B cell (primary cell): Measurements from ENCODE around the gene ATP8B3.

Experiments used
- EZH2 ChIP-seq: IDR thresholded peaks from 2 replicates; pipeline ENCODE4 v1.6.1; 2012; ENCODE audit warnings: borderline replicate concordance, low read depth, mild to moderate bottlenecking, moderate library complexity, low read length; ENCODE audit not compliant: insufficient read depth, poor library complexity, severe bottlenecking
- TF ChIP-seq, protein P1 (sequence below): fragments of 200-600 bp; IDR thresholded peaks from one replicate; pipeline ENCODE4 v1.8.0; 2022; ENCODE audit warnings: antibody characterized with exemption, mild to moderate bottlenecking

- TF ChIP-seq, protein P1, sequence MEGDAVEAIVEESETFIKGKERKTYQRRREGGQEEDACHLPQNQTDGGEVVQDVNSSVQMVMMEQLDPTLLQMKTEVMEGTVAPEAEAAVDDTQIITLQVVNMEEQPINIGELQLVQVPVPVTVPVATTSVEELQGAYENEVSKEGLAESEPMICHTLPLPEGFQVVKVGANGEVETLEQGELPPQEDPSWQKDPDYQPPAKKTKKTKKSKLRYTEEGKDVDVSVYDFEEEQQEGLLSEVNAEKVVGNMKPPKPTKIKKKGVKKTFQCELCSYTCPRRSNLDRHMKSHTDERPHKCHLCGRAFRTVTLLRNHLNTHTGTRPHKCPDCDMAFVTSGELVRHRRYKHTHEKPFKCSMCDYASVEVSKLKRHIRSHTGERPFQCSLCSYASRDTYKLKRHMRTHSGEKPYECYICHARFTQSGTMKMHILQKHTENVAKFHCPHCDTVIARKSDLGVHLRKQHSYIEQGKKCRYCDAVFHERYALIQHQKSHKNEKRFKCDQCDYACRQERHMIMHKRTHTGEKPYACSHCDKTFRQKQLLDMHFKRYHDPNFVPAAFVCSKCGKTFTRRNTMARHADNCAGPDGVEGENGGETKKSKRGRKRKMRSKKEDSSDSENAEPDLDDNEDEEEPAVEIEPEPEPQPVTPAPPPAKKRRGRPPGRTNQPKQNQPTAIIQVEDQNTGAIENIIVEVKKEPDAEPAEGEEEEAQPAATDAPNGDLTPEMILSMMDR: no peak
- no peak for TF ChIP-seq EZH2
These were observed 28.6 kb upstream of the ATP8B3 start for GRCh38 chr19:1840541-1841115.
